PC-9 (cell line): ENCODE measurements around the gene ZNF443. TPM values are rescaled to one million over a fixed set of nuclear protein-coding genes. Genes with fewer than 3 reads are reported as not detected.
"Not testable (repeated sequence)": the region's sequence is repeated elsewhere in the genome, so short reads cannot be mapped to it uniquely, and the experiment has no call there.

Source experiments
- BruUV-seq: library from RNA; stranded (reverse); fragments of 400-500 nt; replicated peaks from 2 replicates; lab custom pipeline; 2021; lab: Mats Ljungman, UMichigan
- CTCF ChIA-PET: fragments of 300-600 bp; sonication (Branson Sonifier 250); formaldehyde crosslinking; loops from one replicate; lab custom pipeline; 2022; ENCODE audit warnings: antibody characterized with exemption; lab: Charles Lee
- POLR2A ChIA-PET: fragments of 300-600 bp; sonication (Branson Sonifier 250); formaldehyde crosslinking; loops from one replicate; lab custom pipeline; 2022; ENCODE audit warnings: antibody characterized with exemption; ENCODE audit not compliant: unreplicated experiment; lab: Charles Lee
- DNase-seq, 2 experiments: peaks; one replicate each; pipeline versions ENCODE4 v3.0.0 to v3.0.0-alpha.2; 2015 to 2022; ENCODE audit warnings: mixed read lengths in 1 of 2
- H2AFZ ChIP-seq: fragments of 200-600 bp; sonication (generic); 2 replicates; pipeline ENCODE4 v1.8.1; 2017; ENCODE audit warnings: antibody characterized with exemption
- H3F3A ChIP-seq: fragments of 200-600 bp; sonication (generic); 2 replicates; pipeline ENCODE4 v1.8.1; 2017; ENCODE audit warnings: antibody characterized with exemption, mild to moderate bottlenecking, low read depth; ENCODE audit not compliant: insufficient read depth
- H3K27ac ChIP-seq: fragments of 200-600 bp; sonication (generic); 2 replicates; pipeline ENCODE4 v1.6.1; 2016; ENCODE audit warnings: mixed run types
- H3K27me3 ChIP-seq: fragments of 200-600 bp; sonication (generic); 2 replicates; pipeline ENCODE4 v1.6.1; 2016; ENCODE audit warnings: low read depth, mixed run types; ENCODE audit not compliant: insufficient read depth
- H3K36me3 ChIP-seq: fragments of 200-600 bp; sonication (generic); 2 replicates; pipeline ENCODE4 v1.6.1; 2016; ENCODE audit warnings: low read depth, mixed run types
- H3K4me1 ChIP-seq: fragments of 200-600 bp; sonication (generic); replicated peaks from 2 replicates; pipeline ENCODE4 v1.6.1; 2016; ENCODE audit warnings: mixed run types; ENCODE audit not compliant: insufficient read depth
- H3K4me2 ChIP-seq: fragments of 200-600 bp; sonication (generic); 2 replicates; pipeline ENCODE4 v1.6.1; 2017; ENCODE audit warnings: mixed run types
- H3K4me3 ChIP-seq: fragments of 200-600 bp; sonication (generic); 2 replicates; pipeline ENCODE4 v1.6.1; 2016; ENCODE audit warnings: mixed run types
- H3K79me2 ChIP-seq: fragments of 200-600 bp; sonication (generic); 2 replicates; pipeline ENCODE4 v1.6.1; 2017; ENCODE audit warnings: low read depth, mixed run types
- H3K9me2 ChIP-seq: fragments of 200-600 bp; sonication (generic); 2 replicates; pipeline ENCODE4 v1.8.1; 2017; ENCODE audit warnings: mild to moderate bottlenecking; ENCODE audit not compliant: insufficient read depth
- H3K9me3 ChIP-seq: fragments of 200-600 bp; sonication (generic); 2 replicates; pipeline ENCODE4 v1.8.1; 2016; ENCODE audit warnings: low read depth; ENCODE audit not compliant: insufficient read depth
- H4K20me1 ChIP-seq: fragments of 200-600 bp; sonication (generic); 2 replicates; pipeline ENCODE4 v1.8.1; 2017; ENCODE audit not compliant: insufficient read depth
- EZH2 ChIP-seq: fragments of 200-600 bp; sonication (generic); IDR thresholded peaks from 2 replicates; pipeline ENCODE4 v1.8.0; 2017; ENCODE audit warnings: antibody characterized with exemption, low read depth
- intact Hi-C: fragments of 100-400 bp; cut with micrococcal nuclease; formaldehyde crosslinking; loops from one replicate; pipeline ENCODE4 v1.10.0; 2022; ENCODE audit not compliant: unreplicated experiment
- total RNA-seq: library from RNA; stranded (reverse); gene quantifications from 2 replicates; pipeline ENCODE4 v1.2.3, GENCODE V29; 2021
- TF ChIP-seq, protein P1 (sequence below): fragments of 200-600 bp; sonication (generic); conservative IDR thresholded peaks from 2 replicates; pipeline ENCODE4 v1.6.1; 2017; ENCODE audit warnings: mixed run types, antibody characterized with exemption, mild to moderate bottlenecking, moderate library complexity

ZNF443 gene
- total RNA-seq, 1 experiment from 2014 or later = 3.3 TPM

DNA sequence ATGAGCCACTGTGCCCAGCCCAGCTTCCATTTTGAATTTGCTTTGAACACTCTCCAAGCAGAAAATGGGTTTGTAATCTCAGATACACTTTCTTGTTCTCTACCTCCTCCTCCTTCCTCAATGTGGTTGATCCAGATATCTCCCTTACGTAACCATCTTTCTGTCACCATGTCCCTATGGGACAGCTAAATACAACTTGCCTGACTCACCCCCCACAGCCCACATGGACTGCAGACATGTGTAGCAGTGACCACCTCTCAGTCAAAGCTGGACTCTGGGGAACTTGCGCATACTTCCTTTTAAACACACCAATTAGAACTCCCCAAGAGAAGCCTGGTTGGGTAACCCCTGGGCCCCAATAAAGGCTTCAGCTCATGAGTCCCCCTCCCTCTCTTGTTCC lies 28.9 kb downstream of the ZNF443 start:
- H3K36me3 ChIP-seq = no peaks in the 10 kb centered on the region
- no peak overlapping the region for H2AFZ ChIP-seq
- no peaks in the 10 kb centered on the region for H4K20me1 ChIP-seq
- intact Hi-C loops = no loop called here
- TF ChIP-seq, protein P1, sequence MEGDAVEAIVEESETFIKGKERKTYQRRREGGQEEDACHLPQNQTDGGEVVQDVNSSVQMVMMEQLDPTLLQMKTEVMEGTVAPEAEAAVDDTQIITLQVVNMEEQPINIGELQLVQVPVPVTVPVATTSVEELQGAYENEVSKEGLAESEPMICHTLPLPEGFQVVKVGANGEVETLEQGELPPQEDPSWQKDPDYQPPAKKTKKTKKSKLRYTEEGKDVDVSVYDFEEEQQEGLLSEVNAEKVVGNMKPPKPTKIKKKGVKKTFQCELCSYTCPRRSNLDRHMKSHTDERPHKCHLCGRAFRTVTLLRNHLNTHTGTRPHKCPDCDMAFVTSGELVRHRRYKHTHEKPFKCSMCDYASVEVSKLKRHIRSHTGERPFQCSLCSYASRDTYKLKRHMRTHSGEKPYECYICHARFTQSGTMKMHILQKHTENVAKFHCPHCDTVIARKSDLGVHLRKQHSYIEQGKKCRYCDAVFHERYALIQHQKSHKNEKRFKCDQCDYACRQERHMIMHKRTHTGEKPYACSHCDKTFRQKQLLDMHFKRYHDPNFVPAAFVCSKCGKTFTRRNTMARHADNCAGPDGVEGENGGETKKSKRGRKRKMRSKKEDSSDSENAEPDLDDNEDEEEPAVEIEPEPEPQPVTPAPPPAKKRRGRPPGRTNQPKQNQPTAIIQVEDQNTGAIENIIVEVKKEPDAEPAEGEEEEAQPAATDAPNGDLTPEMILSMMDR = no peak
- no peak for TF ChIP-seq EZH2
- no peak overlapping the region for H3K27ac ChIP-seq
- no peaks in the 10 kb centered on the region for H3F3A ChIP-seq
- H3K9me2 ChIP-seq = no peaks in the 10 kb centered on the region
- DNase-seq = no peak
- ChIA-PET CTCF (no interaction called here), POLR2A (no interaction called here)
- BruUV-seq = no TSS peak
- H3K9me3 ChIP-seq = peaks cover 12% of the 10 kb centered on the region; the same call in 1 of the 2 replicates
- H3K79me2 ChIP-seq = no peaks in the 10 kb centered on the region
- no peak overlapping the region for H3K4me2 ChIP-seq
- no peak overlapping the region for H3K4me3 ChIP-seq
- no peaks in the 10 kb centered on the region for H3K4me1 ChIP-seq
- no peaks in the 10 kb centered on the region for H3K27me3 ChIP-seq

GRCh38 chr19:12400633-12401502 lies 40.0 kb downstream of the ZNF443 start, which contains the start of gene ZNF799:
ZNF799 (minus strand) TSS chr19:12401271; CDS start chr19:12401070, 201 bp downstream.
- Histone ChIP-seq H3K9me3 (no peaks in the 10 kb centered on the region; the same call in 1 of the 2 replicates), H4K20me1 (no peaks in the 10 kb centered on the region), H3K9me2 (no peaks in the 10 kb centered on the region), H3K4me2 (peak within 1 kb of the TSS; percentile 83), H2AFZ (peak within 1 kb of the TSS; percentile 89), H3K27me3 (no peaks in the 10 kb centered on the region), H3K27ac (peak within 1 kb of the TSS; percentile 7; the same call in 1 of the 2 replicates), H3K79me2 (peaks cover 7% of the 10 kb centered on the region; the same call in 1 of the 2 replicates), H3K4me1 (peaks cover 11% of the 10 kb centered on the region; the same call in 1 of the 2 replicates), H3K36me3 (no peaks in the 10 kb centered on the region), H3K4me3 (peak within 1 kb of the TSS; percentile 93), H3F3A (peaks cover 9% of the 10 kb centered on the region; the same call in 1 of the 2 replicates)
- ChIA-PET CTCF (no interaction called here), POLR2A (interaction anchor here (0.6 to 0.7 kb wide), 3 partner anchors 69 to 446 kb away, joined by 4 to 21 read pairs (median 10); no protein-coding TSS in a partner anchor)
- peak; percentile 96 to 97 for DNase-seq
- no TSS peak for BruUV-seq
- TF ChIP-seq EZH2 = no peak
- TF ChIP-seq, protein P1 = no peak; the same call in 1 of the 2 replicates
- intact Hi-C loops = loop anchor here (5.0 kb wide), 2 partner anchors 41 to 151 kb away; partner anchors contain the start of genes ZNF443 and ZNF564

DNA sequence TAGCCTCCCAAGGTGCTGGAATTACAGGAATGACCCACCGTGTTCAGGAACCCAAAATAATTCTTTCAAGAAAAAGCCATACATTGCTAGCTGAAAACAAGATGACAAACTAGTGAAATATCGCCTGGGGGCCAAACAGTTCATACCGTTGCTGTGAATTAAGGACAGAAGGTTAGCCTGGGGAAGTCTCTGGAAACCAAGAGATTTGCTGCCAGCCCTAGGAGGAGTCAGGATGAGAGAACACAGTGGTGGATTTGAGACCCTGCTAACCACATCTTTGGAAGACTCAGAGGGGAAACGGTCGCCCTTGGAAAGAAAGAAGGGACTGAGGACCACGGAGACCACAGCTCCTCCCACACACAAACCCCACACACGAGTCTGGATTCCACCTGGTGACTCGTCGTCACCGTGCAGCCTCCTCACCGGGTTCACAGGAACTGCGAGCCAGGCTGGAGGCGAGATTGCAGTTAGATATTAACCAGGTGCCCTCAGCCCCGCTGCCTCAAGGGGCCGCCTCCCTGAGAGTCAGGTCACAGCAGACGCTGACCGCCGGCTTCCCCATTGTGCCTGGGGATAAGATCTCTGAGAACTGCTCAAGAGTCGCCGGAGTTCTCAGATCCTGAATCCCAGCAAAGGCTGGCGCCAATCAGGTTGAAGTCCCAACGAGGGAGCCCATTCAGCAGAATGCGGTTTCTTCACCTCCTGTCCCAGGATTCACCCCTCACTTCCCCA lies 40.8 kb downstream of the ZNF443 start:
- peak; percentile 46 to 61 for DNase-seq
- H3F3A ChIP-seq, H3K27me3 ChIP-seq, H4K20me1 ChIP-seq, POLR2A ChIA-PET, H3K9me2 ChIP-seq, H3K36me3 ChIP-seq, H3K79me2 ChIP-seq, H3K9me3 ChIP-seq: not testable (repeated sequence)
- peak overlapping the region; percentile 83 for H3K4me2 ChIP-seq
- H3K4me1 ChIP-seq = peaks cover 11% of the 10 kb centered on the region; the same call in 1 of the 2 replicates
- H3K27ac ChIP-seq = peak overlapping the region; percentile 7; the same call in 1 of the 2 replicates
- H2AFZ ChIP-seq = peak overlapping the region; percentile 89
- intact Hi-C loops = loop anchor here (5.0 kb wide), 2 partner anchors 42 to 152 kb away; partner anchors contain the start of genes ZNF443 and ZNF564
- CTCF ChIA-PET = interaction anchor here (0.6 kb wide), 1 partner anchor 205 kb away, joined by 9 read pairs; no protein-coding TSS in a partner anchor
- BruUV-seq = TSS peak; percentile 30
- H3K4me3 ChIP-seq = peak overlapping the region; percentile 93

DNA sequence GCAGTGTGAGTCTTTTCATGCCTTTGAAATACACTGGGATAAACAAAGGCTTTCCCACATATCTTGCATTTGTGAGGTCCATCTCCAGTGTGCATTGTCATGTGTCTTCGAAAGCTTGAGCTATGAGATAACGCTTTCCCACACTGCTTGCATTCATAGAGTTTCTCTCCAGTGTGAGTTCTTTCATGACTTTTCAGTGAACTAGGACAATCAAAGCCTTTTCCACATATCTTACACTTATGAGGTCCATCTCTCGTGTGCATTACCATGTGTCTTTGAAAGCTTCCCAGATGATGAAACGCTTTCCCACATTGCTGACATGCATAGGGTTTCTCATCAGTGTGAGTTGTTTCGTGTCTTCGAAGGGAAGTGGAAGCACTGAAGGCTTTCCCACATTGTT lies 49.7 kb downstream of the ZNF443 start:
- H3K4me3 ChIP-seq, POLR2A ChIA-PET, intact Hi-C loops, H3K27me3 ChIP-seq, H2AFZ ChIP-seq, H4K20me1 ChIP-seq, H3K9me2 ChIP-seq, H3K4me2 ChIP-seq, DNase-seq, H3K79me2 ChIP-seq, CTCF ChIA-PET, H3F3A ChIP-seq, BruUV-seq, H3K27ac ChIP-seq, H3K4me1 ChIP-seq: not testable (repeated sequence)
- H3K9me3 ChIP-seq = peaks cover 25% of the 10 kb centered on the region; the same call in 1 of the 2 replicates
- peaks cover 19% of the 10 kb centered on the region for H3K36me3 ChIP-seq

- H3K4me2 ChIP-seq, H2AFZ ChIP-seq, H3K4me1 ChIP-seq, H3K9me2 ChIP-seq, POLR2A ChIA-PET, H3F3A ChIP-seq, H3K27me3 ChIP-seq, H3K27ac ChIP-seq, H4K20me1 ChIP-seq, DNase-seq, intact Hi-C loops, BruUV-seq, H3K79me2 ChIP-seq, H3K4me3 ChIP-seq: not testable (repeated sequence)
- CTCF ChIA-PET = interaction anchor here (0.6 kb wide), 1 partner anchor 71 kb away, joined by 4 read pairs; no protein-coding TSS in a partner anchor
- Histone ChIP-seq H3K36me3 (peaks cover 13% of the 10 kb centered on the region), H3K9me3 (peaks cover 17% of the 10 kb centered on the region; the same call in 1 of the 2 replicates)
Observed at GRCh38 chr19:12386365-12386764, 54.5 kb downstream of the ZNF443 start.
